Fibroblast of peridontal ligament (primary cell): ENCODE results near the gene SCRN1.

Source experiments
- DNase-seq: peaks from one replicate; pipeline ENCODE4 v3.0.0-alpha.2; 2010; ENCODE audit errors: extremely low read depth

Gene SCRN1

GRCh38 chr7:29926741-29927140, 62.9 kb downstream of the SCRN1 start:
- DNase-seq, result no peak

DNA sequence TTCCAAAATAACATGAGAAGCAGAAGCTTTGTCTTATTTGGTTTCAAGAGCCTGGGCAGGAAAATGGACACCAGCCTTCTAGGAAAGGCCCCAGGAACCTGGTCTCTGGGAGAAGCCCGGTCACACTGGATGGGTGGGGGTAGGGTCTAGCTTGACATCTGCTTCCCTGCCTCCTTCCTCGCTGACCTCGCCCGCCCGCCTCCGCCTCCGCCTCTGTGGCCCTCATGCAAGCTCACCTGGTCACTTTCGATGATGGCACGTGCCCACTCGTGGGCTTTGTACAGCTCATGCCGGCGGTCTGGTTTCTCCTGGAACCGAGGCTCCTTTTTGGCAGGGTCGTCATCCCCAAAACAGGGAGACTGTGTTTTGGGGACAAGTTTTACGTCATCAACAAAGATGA, 63.4 kb downstream of the SCRN1 start:
- DNase-seq, result no peak

- no peak for DNase-seq
Observed at GRCh38 chr7:29924684-29925083, 64.9 kb downstream of the SCRN1 start.

DNA sequence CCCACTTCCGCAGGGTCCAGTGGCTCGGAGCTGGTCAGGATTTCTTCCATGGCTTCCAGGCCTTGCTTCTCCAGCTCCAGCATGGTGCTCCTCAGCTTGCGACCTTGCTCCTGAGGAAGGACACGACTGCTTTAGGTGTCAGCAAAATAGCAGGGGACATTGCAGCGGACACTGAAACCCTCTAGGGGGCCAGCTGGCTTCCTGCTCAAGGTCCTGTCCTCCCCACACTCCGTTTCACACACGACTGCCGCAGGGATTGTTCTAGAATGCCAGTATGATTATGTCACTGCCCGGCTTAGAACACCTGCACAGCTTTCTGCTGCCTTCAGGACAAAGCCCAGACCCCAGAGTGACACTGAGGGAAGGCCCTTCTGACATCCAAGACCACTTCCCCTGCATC, 65.6 kb downstream of the SCRN1 start:
- no peak for DNase-seq

DNA sequence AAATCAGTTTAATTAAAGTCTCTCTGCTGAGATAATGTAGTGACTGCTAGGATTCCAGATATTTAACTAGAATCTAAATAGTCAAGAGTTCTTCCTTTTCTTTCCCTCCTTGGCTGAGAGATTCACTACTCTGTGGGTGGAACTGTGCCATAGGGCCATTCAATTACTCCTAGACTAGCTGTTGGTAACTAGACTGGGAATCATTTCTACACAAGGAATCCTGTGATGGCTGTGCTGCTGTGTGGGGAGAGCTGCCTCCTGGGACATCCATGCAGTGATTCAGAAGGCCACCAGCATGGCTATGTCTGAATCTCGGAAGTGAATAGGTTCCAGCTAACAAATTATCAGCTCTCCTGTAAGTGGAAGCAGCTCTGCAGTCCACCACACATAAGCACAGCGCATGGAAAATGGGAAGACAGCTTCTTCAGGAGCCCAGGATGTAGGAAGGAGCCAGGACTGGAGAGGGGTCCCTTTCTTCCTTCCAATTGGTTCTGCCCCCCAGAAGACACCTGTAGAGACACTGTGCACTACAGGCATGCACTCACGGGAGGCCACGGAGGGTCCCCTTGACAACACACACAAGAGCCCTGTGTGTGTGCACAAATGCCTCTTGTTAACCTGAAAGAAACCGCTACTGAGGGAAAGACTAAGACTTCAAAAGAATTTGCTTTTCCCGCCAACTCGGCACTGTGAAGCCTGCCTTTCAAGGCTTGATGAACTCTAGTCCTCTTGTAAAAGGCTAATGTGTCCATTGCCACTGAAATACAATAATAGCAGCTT, 66.5 kb downstream of the SCRN1 start:
- no peak for DNase-seq

- peak; percentile 70 for DNase-seq
Observed at GRCh38 chr7:29921404-29922010, 68.1 kb downstream of the SCRN1 start.

- DNase-seq, result no peak
Observed at GRCh38 chr7:29920491-29920890, 69.1 kb downstream of the SCRN1 start.

DNA sequence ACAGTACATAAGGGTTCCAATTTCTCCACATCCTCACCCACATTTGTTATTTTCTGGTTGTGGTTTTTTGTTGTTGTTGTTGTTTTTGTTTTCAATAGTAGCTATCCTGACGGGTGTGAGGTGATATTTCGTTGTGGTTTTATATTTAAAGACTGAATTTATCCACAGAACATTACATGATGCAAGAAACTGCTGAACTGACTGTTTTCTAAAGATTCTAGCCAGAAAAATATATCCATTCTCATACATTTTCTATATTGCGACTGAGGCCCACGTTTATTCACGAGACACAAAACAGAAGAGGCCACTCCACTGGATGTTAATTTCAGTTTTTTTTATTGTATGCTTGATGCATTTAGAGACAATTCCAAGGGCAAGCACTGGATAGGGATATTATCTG, 69.8 kb downstream of the SCRN1 start:
- no peak for DNase-seq

GRCh38 chr7:29918850-29919249, 70.8 kb downstream of the SCRN1 start:
- DNase-seq, result no peak

DNA sequence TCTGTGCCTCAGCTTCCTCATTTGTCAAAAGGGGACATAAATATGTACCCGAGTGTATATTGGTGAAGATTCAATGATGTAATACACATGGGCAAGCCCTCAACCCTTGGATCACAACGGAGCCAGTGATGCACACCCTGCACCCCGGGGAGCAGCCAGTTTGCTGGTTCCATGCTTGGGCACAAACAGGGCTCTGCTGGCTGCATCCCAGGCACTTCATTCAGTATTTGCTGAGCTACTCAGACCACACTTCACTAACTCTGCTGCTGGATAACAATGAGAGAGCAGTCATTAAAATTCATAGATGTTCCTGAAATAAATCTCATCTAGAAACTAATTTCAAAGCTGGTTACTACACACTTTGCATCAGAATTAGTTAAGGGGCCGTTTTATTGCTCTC, 72.0 kb downstream of the SCRN1 start:
- DNase-seq, result no peak

DNA sequence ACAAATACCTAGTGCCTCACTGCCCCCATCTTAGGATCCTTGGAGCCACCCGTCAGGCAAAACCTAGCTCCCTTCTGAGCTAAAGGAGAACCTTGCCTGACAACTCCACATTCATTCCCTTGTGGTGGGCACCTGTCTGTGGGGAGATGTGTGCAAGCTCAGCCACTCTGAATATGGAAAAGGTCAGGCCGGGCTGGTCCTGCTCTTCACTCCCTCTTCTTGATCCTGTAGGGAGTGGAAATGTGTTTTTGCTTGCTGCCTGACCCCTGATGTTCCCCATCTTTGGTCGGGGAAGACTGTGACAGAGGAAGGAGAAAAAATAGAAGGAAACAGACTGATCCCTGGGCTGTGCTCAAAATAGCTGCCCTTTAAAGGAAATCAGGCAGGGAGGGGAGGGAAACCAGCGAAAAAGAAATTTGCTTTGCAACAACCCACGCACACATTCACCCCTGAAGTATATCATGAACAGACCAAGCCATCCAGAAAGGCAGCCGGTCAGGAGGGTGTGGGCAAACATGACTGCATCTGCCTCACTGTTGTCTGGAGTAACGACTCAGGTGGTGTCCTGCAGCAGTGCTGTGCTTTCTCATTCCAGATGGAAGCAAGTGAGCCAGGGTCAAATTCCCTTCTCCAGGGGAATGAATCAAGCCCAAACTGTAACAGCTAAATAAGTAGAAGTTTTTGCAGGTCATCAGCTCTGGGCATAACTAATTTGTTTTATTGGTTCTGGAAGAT, 74.0 kb downstream of the SCRN1 start:
- peak; percentile 23 for DNase-seq

GRCh38 chr7:29914180-29914579, 75.4 kb downstream of the SCRN1 start:
- no peak for DNase-seq

GRCh38 chr7:29906200-29907022, 83.2 kb downstream of the SCRN1 start:
- no peak for DNase-seq

DNA sequence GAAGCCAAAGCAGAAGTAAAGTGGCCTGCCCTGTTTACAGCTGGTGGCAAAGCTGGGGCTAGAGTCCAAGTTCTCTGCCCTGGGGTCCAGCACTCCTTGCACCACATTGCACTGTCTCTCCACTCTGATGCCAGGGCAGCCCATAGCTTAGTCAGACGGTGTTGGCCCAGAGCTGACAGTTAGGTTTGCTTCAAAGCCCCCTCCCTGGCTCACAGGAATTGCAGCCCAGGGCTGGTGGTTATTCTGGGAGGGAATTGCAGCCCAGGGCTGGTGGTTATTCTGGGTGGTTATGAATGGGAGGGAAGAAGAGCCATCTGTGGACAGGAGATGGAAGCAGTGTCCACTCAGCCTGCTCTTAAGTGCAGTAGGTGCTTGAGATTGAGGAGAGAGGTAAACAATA, 88.9 kb downstream of the SCRN1 start:
- no peak for DNase-seq

- DNase-seq, result no peak
Observed at GRCh38 chr7:29898301-29898700, 91.3 kb downstream of the SCRN1 start.

DNA sequence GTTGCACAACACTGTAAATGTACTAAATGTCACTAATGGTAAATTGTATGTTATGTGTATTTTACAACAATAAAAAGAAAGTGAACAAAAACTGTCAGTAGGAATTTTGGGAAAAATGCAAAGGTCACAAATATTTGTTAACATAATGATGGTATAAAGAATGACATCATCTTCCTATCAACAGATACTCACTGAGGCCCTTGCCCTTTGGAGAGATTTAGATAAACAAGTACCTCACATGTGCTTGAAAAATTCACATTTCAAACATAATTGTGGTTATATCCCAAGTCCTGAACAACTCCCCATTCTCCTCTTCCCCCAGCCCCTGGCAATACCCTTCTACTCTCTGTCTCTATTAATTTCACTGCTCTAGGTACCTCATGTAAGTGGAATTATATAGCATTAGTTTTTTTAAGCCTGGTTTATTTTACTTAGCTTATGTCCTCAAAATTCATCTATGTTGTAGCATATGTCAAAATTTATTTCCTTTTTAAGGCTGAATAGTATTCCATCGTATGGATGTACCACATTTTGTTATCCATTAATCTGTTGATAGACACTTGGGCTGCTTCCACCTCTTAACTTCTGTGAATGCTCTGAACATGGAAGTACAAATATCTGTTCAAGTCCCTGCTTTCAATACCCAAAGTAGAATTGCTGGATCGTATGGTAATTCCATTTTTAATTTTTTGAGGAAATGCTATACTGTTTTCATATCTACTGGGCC, 92.8 kb downstream of the SCRN1 start:
- no peak for DNase-seq

GRCh38 chr7:29895559-29895958, 94.0 kb downstream of the SCRN1 start:
- no peak for DNase-seq

GRCh38 chr7:29894256-29894655, 95.3 kb downstream of the SCRN1 start:
- no peak for DNase-seq

GRCh38 chr7:29893351-29893965, 96.1 kb downstream of the SCRN1 start:
- no peak for DNase-seq

- DNase-seq, result no peak
Observed at GRCh38 chr7:29892231-29892630, 97.4 kb downstream of the SCRN1 start.

DNA sequence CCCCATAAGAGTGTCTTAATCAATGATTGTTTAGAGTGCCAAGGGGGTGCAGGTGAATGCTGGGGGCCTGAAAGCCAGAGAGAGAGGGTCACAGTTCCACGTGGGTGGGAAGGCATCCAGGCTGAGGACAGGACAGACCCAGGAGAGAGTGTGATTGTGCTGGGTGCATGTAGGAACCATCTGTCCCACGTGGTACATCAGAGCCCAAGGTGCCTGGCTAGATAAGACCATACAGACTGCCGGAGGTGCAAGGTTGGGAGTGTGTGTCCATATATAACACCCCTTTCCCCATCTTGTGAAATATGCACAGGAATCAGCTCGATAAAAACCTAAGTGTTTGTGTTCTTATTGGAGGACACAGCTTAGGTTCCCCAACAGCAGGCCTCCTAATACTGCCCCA, 97.8 kb downstream of the SCRN1 start:
- no peak for DNase-seq
